CD1c-positive myeloid dendritic cell (primary cell): Measurements from ENCODE around the gene MAPRE2.

ENCODE experiments used
- DNase-seq: peaks from one replicate; pipeline ENCODE4 v3.0.0-alpha.2; 2016; ENCODE audit errors: extremely low spot score

MAPRE2 gene

DNA sequence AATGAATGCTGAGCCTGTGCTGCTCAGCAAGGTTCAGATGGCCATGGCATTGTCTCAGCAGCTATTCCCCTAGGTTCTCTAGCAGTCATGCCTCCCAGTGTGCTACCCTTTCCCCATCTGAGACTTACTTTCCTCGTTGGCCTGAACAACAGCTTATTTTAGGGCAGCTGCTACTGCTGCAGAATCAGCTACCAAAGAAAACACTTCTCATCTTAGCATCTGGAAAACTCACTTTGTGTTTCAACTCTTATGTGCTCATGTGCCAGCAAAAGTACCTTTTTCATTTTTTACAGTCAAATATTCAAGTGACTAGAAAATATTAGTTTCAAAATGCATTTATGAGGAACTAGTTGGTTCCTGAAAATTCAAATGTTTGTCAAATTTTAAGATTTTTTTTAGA lies 139.2 kb downstream of the MAPRE2 start:
- DNase-seq: peak; percentile 7

- DNase-seq: no peak
These were observed 140.9 kb downstream of the MAPRE2 start for GRCh38 chr18:35182151-35182550.

DNA sequence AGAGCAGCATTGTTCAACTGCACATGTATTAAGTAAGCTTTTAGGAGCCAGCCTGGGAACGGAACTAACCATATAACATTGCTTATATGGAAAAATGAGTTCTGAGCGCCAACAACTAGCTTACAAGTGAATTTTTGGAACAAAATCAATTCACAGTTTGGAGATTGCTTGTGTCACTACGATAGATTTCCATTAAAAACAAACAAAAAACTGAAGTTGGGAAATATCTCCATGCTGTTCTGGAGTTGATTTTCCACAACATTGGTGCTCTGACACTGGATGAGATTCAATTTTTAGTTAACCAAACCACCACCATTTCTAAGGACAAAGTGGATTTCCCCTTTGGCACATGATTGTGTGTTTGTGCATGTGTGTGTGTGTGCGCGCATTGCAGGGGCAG lies 142.7 kb downstream of the MAPRE2 start:
- no peak for DNase-seq

DNA sequence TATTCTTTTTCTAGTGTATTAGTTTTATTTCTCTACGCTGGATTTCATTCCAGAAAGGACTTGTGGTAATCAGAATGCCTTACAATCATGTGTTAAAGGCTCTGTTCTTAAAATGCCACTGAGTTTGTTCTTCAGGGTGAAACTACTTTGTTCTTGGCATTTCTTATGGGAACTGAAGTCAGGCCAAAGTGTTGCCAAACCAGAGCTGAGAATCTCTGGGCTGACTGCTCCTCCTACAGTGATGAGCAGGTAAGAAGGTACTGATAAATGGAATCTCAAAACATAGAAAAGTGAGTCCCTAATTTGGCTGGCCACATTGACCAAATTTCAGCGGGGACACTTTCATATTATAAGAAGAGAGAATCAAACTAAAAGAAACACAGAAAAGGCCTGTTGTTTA lies 144.6 kb downstream of the MAPRE2 start:
- no peak for DNase-seq

- no peak for DNase-seq
These were observed 145.2 kb downstream of the MAPRE2 start for GRCh38 chr18:35186291-35187034.

DNA sequence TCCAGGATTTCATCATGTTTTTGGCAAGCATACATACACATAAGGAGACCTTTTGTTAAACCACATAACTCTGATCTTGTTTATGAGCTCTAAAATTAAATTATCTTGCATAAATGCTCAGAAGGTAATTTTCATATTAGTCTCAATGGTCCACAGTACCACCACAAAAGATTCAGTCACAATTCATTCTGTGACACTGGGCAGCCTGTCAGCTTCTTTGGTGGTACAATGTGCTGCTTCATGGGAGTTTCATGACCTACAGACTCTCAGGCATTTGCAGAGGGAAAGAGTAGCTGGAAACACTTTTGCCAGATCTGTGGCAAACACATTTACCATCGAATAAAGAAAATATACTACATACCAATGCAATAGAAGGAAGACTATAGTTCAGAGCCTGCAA lies 148.3 kb downstream of the MAPRE2 start:
- DNase-seq: no peak

DNA sequence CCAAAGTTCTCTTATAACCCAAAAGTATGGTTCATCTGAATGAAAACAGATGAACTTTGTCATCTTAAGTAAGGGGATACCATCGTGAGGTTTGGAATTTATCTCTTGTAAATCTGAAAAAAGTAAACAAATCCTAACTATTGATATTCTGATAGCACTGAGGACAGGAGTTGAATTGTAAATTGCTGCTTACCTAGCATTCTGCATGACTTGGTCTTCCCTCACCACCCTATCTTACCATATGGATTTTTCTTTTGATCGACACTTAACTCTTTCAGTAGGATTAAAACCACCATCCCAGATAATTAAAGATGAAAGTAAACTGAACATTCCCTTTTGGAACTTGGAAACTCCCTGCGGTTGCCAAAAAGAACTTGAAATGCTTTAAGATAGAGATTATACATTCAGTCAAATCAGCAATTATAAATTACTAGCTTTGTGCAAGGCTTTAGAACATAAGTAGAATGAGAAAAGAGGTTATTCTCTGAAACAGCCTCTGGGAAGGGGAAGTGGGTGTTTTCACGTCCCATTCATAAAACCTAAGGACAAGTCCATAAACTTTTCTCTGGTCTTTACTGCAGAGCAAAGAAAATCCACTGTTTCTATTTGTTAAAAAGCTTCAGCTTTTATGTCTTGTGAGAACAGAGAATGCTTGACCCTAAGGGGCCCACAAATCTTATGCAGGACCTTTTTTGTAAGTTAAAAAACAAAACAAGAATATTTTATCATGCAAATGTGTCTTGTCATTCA lies 149.9 kb downstream of the MAPRE2 start:
- DNase-seq: no peak

DNA sequence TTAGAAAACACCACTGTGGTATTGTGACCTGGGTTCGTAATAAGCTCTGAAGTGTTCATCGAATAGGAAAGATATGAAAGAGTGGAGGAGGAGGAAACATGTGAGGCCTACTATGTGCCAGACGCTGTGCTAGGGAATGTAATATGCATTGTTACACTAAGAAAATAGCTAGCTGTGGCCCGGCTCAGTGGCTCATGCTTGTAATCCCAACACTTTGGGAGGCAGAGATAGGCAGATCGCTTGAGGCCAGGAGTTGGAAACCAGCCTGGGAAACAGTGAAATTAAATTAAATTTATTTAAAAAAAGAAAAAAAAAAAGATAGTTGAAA lies 150.4 kb downstream of the MAPRE2 start:
- no peak for DNase-seq

DNA sequence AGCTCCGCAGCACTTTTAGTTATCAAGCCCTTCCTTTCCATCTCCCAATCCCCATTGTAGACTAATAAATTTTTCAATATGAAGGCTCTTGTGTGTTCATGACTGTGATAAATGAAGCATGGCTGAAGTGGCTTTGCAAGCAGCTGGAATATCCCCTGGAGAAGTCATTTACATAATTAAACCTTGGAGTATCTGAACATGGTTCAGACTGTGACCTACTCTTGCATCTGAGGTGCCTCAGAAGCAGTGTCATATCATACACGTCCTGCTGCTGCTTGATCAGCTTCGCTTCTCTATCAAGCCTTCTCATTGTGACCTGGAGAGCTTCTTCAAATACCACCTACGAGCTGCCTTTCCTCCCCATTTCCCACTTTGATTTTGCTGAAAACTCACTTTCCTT lies 151.2 kb downstream of the MAPRE2 start:
- no peak for DNase-seq
